Stomach (tissue), 9 donors: ENCODE results near the gene MTHFD2L. TPM values are rescaled to one million over a fixed set of nuclear protein-coding genes. Genes with fewer than 3 reads are reported as not detected.

ENCODE experiments used
- DNase-seq, 2 donors: peaks; one replicate each; pipeline versions ENCODE4 v3.0.0 to v3.0.0-alpha.2; 2013 to 2019
- H3K27ac ChIP-seq, 5 donors: fragments of 200-600 bp in 4 of 5; sonication (generic) in 4 of 5; one replicate each; pipeline ENCODE4 v1.5.1; 2013 to 2019; ENCODE audit warnings: mild to moderate bottlenecking in 1 of 5, moderate library complexity in 1 of 5
- H3K27me3 ChIP-seq, 3 donors: fragments of 200-600 bp; sonication (generic); one replicate each; pipeline ENCODE4 v1.5.1; 2017 to 2019; ENCODE audit warnings: mixed run types in 1 of 3
- H3K36me3 ChIP-seq, 4 donors: fragments of 200-600 bp; sonication (generic); 1 replicate in 3 of 4; 2 replicates in 1 of 4; pipeline ENCODE4 v1.5.1; 2016 to 2019
- H3K4me1 ChIP-seq, 4 donors: fragments of 200-600 bp; sonication (generic); one replicate each; pipeline ENCODE4 v1.5.1; 2016 to 2019
- H3K4me3 ChIP-seq, 4 donors: fragments of 200-600 bp; sonication (generic) in 3 of 4; one replicate each; pipeline ENCODE4 v1.5.1; 2016 to 2019; ENCODE audit warnings: mild to moderate bottlenecking in 1 of 4
- H3K9me3 ChIP-seq, 4 donors: fragments of 200-600 bp; sonication (generic); one replicate each; pipeline ENCODE4 v1.5.1; 2016 to 2019
- CTCF ChIP-seq, 7 experiments: fragments of 450-650 bp in 4 of 7; fragments of 200-600 bp in 3 of 7; sonication (generic) in 3 of 7; IDR thresholded peaks; one replicate each; pipeline ENCODE4 v1.5.1; 2016 to 2019; ENCODE audit warnings: antibody characterized with exemption in 7 of 7, control low read depth in 2 of 7, mild to moderate bottlenecking in 1 of 7
- EP300 ChIP-seq: sonication (generic); formaldehyde crosslinking; IDR thresholded peaks from one replicate; pipeline ENCODE4 v1.6.1; 2017; ENCODE audit warnings: antibody characterized with exemption
- POLR2A ChIP-seq, 4 donors: fragments of 450-650 bp; IDR thresholded peaks; one replicate each; pipeline ENCODE4 v1.6.1; 2016; ENCODE audit warnings: antibody characterized with exemption in 4 of 4, control low read depth in 2 of 4, mild to moderate bottlenecking in 1 of 4, moderate library complexity in 1 of 4
- POLR2AphosphoS5 ChIP-seq, 3 donors: sonication (generic); formaldehyde crosslinking; IDR thresholded peaks; one replicate each; pipeline ENCODE4 v1.6.1; 2016; ENCODE audit warnings: antibody characterized with exemption in 3 of 3
- WGBS, 5 donors: extraction: QIAGEN DNeasy Blood & Tissue Kit in 3 of 5; methylation state at CpG; one replicate each; pipeline versions ENCODE4 v1.1.5 to v1.1.7; 2013 to 2018; 5-methylcytosine and 5-hydroxymethylcytosine counted together
- intact Hi-C: fragments of 100-400 bp; cut with DNase I; formaldehyde crosslinking; loops from one replicate; pipeline ENCODE4 v1.15.1; 2023; ENCODE audit warnings: low total_unique reads
- polyA plus RNA-seq, 3 donors: library from polyadenylated mRNA; stranded (reverse); fragments of 200-250 nt; gene quantifications; one replicate each; pipeline ENCODE4 v1.2.3, GENCODE V29; 2013
- total RNA-seq, 5 donors: library from RNA; depleted of rRNA; stranded (reverse); fragments of >200 nt; gene quantifications; one replicate each; pipeline versions ENCODE4 v1.1.0 to v1.2.3, GENCODE V29; 2014 to 2016
- donor health status: healthy with polysubstance abuse.
- donor health status: Bipolar disorder and iron deficiency.
- donor health status: healthy.

The MTHFD2L gene
- total and polyA plus RNA-seq, 8 donors = 1.4 to 34.1 (median 8.2) TPM

GRCh38 chr4:74189331-74190043 lies 31.6 kb downstream of the MTHFD2L start:
- peak in 1 of 2 donors; percentile 83 for DNase-seq
- Histone ChIP-seq H3K27me3 (no peaks in the 10 kb centered on the region), H3K4me3 (no peak overlapping the region), H3K27ac (no peak overlapping the region), H3K9me3 (no peaks in the 10 kb centered on the region), H3K4me1 (peaks cover 0 to 3% (median 0%) of the 10 kb centered on the region in 4 donors), H3K36me3 (no peaks in the 10 kb centered on the region)
- WGBS, 5 donors = 66 to 75% (median 68%) methylated on average over 2 of the region's 2 CpGs
- TF ChIP-seq POLR2A (IDR thresholded peaks at IDR 0.05) (no peak), CTCF (IDR thresholded peaks at IDR 0.05) (peak in 4 of 7 experiments; percentile 41 to 61 (median 48))
- intact Hi-C loops = loop anchor here (10.0 kb wide), 1 partner anchor 125 kb away; no protein-coding TSS in a partner anchor

- Histone ChIP-seq H3K27me3 (no peaks in the 10 kb centered on the region), H3K4me1 (peaks cover 0 to 3% (median 0%) of the 10 kb centered on the region in 4 donors), H3K27ac (peak overlapping the region in 1 of 5 donors; percentile 25), H3K4me3 (no peak overlapping the region), H3K36me3 (no peaks in the 10 kb centered on the region), H3K9me3 (no peaks in the 10 kb centered on the region)
- TF ChIP-seq POLR2A (IDR thresholded peaks at IDR 0.05) (no peak), EP300 (no peak), CTCF (IDR thresholded peaks at IDR 0.05) (no peak), POLR2AphosphoS5 (IDR thresholded peaks at IDR 0.05) (no peak)
- whole genome bisulfite sequencing, 5 donors = 80 to 89% (median 83%) methylated on average over 4 of the region's 4 CpGs
- DNase-seq = no peak
- intact Hi-C loops = no loop called here
Observed at GRCh38 chr4:74190332-74190731, 32.4 kb downstream of the MTHFD2L start.

- 53 to 59% (median 54%) methylated on average over 4 of the region's 4 CpGs for WGBS, 5 donors
- peak overlapping the region in 2 of 5 donors; percentile 25 to 46 for H3K27ac ChIP-seq
- H3K9me3 ChIP-seq = no peaks in the 10 kb centered on the region
- intact Hi-C loops = no loop called here
- no peaks in the 10 kb centered on the region for H3K27me3 ChIP-seq
- no peak for TF ChIP-seq CTCF (IDR thresholded peaks at IDR 0.05)
- DNase-seq = peak; percentile 32 to 39
- no peak overlapping the region for H3K4me3 ChIP-seq
- H3K4me1 ChIP-seq = peaks cover 0 to 3% (median 0%) of the 10 kb centered on the region in 4 donors
- no peaks in the 10 kb centered on the region for H3K36me3 ChIP-seq
Observed at GRCh38 chr4:74190919-74191397, 33.0 kb downstream of the MTHFD2L start.

GRCh38 chr4:74197080-74197479 lies 39.2 kb downstream of the MTHFD2L start:
- Histone ChIP-seq H3K36me3 (peaks cover 0 to 6% (median 1%) of the 10 kb centered on the region in 4 donors), H3K27me3 (no peaks in the 10 kb centered on the region), H3K4me3 (no peak overlapping the region), H3K4me1 (peaks cover 0 to 11% (median 4%) of the 10 kb centered on the region in 4 donors), H3K27ac (no peak overlapping the region), H3K9me3 (no peaks in the 10 kb centered on the region)
- no peak for DNase-seq
- TF ChIP-seq POLR2A (IDR thresholded peaks at IDR 0.05) (no peak), EP300 (no peak), POLR2AphosphoS5 (IDR thresholded peaks at IDR 0.05) (no peak), CTCF (IDR thresholded peaks at IDR 0.05) (no peak)
- 65 to 78% (median 69%) methylated on average over 1 of the region's 1 CpG for WGBS, 5 donors
- intact Hi-C loops = no loop called here
